ENCODE measurements around the gene OR52E8. TPM values are rescaled to one million over a fixed set of nuclear protein-coding genes. Genes with fewer than 3 reads are reported as not detected.

The OR52E8 gene
- total and polyA plus RNA-seq, 4 donors, result 0.18 TPM; not detected in 3

DNA sequence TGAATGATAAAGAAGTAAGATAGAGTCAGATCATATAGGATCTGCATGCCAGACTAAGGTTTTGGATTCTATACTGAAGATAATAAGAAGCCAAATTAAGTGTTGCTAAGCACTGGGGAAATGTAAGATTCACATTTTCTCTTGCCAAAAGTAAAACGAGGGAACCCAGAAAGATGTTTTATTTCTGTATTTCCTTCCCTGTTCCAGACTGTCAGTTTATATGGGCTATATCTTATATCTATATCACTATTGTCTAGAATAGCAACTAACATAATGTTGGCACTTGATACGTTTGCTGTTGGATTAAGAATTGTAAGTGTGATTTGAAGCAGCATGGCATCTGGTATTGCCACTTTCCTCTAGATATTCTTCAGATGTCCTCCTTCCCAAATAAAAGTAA lies 24.0 kb downstream of the OR52E8 start:
- ATAC-seq (ENCODE audit: insufficient read depth, low FRiP score), result no peak
- Histone ChIP-seq H3K9me3 (ENCODE audit: control insufficient read depth in 4 of 4, insufficient read depth in 3 of 4, low read length in 3 of 4) (peaks cover 0 to 4% (median 0%) of the 10 kb centered on the region in 4 donors), H3K27me3 (ENCODE audit: control insufficient read depth in 3 of 3, insufficient read depth in 3 of 3, low read length in 2 of 3) (no peaks in the 10 kb centered on the region), H3K27ac (ENCODE audit: low read depth in 1 of 2, low read length in 1 of 2) (no peak overlapping the region), H3K4me1 (ENCODE audit: control insufficient read depth in 5 of 5, insufficient read depth in 5 of 5, low read length in 5 of 5) (no peaks in the 10 kb centered on the region), H3K9ac (ENCODE audit: insufficient read depth in 1 of 2, low read length in 2 of 2) (no peak overlapping the region), H3K36me3 (ENCODE audit: control insufficient read depth in 4 of 4, insufficient read depth in 4 of 4, low read length in 4 of 4) (no peaks in the 10 kb centered on the region), H3K4me3 (no peak overlapping the region)
- 45 to 46% methylated on average over 2 of the region's 2 CpGs for WGBS, 2 donors
- DNase-seq, result no peak
- TF ChIP-seq, protein P1, sequence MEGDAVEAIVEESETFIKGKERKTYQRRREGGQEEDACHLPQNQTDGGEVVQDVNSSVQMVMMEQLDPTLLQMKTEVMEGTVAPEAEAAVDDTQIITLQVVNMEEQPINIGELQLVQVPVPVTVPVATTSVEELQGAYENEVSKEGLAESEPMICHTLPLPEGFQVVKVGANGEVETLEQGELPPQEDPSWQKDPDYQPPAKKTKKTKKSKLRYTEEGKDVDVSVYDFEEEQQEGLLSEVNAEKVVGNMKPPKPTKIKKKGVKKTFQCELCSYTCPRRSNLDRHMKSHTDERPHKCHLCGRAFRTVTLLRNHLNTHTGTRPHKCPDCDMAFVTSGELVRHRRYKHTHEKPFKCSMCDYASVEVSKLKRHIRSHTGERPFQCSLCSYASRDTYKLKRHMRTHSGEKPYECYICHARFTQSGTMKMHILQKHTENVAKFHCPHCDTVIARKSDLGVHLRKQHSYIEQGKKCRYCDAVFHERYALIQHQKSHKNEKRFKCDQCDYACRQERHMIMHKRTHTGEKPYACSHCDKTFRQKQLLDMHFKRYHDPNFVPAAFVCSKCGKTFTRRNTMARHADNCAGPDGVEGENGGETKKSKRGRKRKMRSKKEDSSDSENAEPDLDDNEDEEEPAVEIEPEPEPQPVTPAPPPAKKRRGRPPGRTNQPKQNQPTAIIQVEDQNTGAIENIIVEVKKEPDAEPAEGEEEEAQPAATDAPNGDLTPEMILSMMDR (IDR thresholded peaks at IDR 0.05; ENCODE audit: control extremely low read depth, extremely low read depth), result no peak

- TF ChIP-seq, protein P1 (IDR thresholded peaks at IDR 0.05; ENCODE audit: control extremely low read depth, extremely low read depth), result no peak
- H3K27ac ChIP-seq (ENCODE audit: low read depth in 1 of 2, low read length in 1 of 2), result no peak overlapping the region
- no peak overlapping the region for H3K9ac ChIP-seq (ENCODE audit: insufficient read depth in 1 of 2, low read length in 2 of 2)
- DNase-seq (no peak), ATAC-seq (ENCODE audit: insufficient read depth, low FRiP score) (no peak)
- no peaks in the 10 kb centered on the region for H3K27me3 ChIP-seq (ENCODE audit: control insufficient read depth in 3 of 3, insufficient read depth in 3 of 3, low read length in 2 of 3)
- no peaks in the 10 kb centered on the region for H3K4me1 ChIP-seq (ENCODE audit: control insufficient read depth in 5 of 5, insufficient read depth in 5 of 5, low read length in 5 of 5)
- H3K4me3 ChIP-seq, result no peak overlapping the region
- peaks cover 0 to 8% (median 0%) of the 10 kb centered on the region in 4 donors for H3K9me3 ChIP-seq (ENCODE audit: control insufficient read depth in 4 of 4, insufficient read depth in 3 of 4, low read length in 3 of 4)
- WGBS, 2 donors, result 86 to 95% methylated on average over 6 of the region's 6 CpGs
- no peaks in the 10 kb centered on the region for H3K36me3 ChIP-seq (ENCODE audit: control insufficient read depth in 4 of 4, insufficient read depth in 4 of 4, low read length in 4 of 4)
These were observed 26.2 kb downstream of the OR52E8 start for GRCh38 chr11:5831196-5831829.

DNA sequence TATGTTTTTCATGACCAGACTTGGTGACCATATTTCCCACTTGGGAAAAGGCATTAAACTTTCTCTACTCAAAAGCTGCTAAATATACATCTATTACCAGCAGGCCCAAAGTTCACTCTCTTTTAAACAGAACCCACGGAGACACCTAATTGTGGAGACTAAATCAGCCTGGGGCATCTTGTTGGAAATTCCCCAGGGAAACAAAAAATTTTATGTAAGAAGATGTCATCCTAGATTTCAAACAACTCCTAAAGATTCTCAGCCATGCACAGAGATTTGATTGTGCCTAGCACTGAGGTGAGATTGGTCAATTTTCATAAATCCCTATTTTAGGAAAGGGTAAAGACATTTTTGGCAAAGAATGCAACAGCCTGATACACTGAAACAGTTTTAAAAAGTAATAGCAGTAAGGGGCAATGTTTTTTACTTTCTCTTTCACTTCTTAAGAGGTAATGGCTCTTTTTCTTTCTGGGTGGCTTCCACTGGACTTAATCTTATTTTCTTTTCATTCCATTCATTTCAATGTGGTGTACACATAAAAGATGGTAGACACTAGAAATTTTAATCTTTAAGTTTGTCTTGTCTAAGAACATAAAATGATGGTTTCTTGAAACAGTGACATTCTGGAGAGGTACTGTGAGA lies 39.1 kb downstream of the OR52E8 start:
- H3K27me3 ChIP-seq (ENCODE audit: control insufficient read depth in 3 of 3, insufficient read depth in 3 of 3, low read length in 2 of 3), result no peaks in the 10 kb centered on the region
- no peaks in the 10 kb centered on the region for H3K36me3 ChIP-seq (ENCODE audit: control insufficient read depth in 4 of 4, insufficient read depth in 4 of 4, low read length in 4 of 4)
- WGBS, 2 donors, result 31 to 64% methylated on average over 1 of the region's 1 CpG
- TF ChIP-seq, protein P1 (IDR thresholded peaks at IDR 0.05; ENCODE audit: control extremely low read depth, extremely low read depth), result no peak
- no peaks in the 10 kb centered on the region for H3K4me1 ChIP-seq (ENCODE audit: control insufficient read depth in 5 of 5, insufficient read depth in 5 of 5, low read length in 5 of 5)
- H3K9me3 ChIP-seq (ENCODE audit: control insufficient read depth in 4 of 4, insufficient read depth in 3 of 4, low read length in 3 of 4), result peaks cover 0 to 3% (median 0%) of the 10 kb centered on the region in 4 donors
- H3K4me3 ChIP-seq, result no peak overlapping the region
- DNase-seq, result no peak
- no peak for ATAC-seq (ENCODE audit: insufficient read depth, low FRiP score)
- H3K27ac ChIP-seq (ENCODE audit: low read depth in 1 of 2, low read length in 1 of 2), result no peak overlapping the region
- no peak overlapping the region for H3K9ac ChIP-seq (ENCODE audit: insufficient read depth in 1 of 2, low read length in 2 of 2)

Data from lung (tissue), 12 donors.